ENCODE data around the gene SIX4. TPM values are rescaled to one million over a fixed set of nuclear protein-coding genes. Genes with fewer than 3 reads are reported as not detected.

SIX4 gene
- total RNA-seq, 1 experiment from 2014 or later, result 26.5 TPM

DNA sequence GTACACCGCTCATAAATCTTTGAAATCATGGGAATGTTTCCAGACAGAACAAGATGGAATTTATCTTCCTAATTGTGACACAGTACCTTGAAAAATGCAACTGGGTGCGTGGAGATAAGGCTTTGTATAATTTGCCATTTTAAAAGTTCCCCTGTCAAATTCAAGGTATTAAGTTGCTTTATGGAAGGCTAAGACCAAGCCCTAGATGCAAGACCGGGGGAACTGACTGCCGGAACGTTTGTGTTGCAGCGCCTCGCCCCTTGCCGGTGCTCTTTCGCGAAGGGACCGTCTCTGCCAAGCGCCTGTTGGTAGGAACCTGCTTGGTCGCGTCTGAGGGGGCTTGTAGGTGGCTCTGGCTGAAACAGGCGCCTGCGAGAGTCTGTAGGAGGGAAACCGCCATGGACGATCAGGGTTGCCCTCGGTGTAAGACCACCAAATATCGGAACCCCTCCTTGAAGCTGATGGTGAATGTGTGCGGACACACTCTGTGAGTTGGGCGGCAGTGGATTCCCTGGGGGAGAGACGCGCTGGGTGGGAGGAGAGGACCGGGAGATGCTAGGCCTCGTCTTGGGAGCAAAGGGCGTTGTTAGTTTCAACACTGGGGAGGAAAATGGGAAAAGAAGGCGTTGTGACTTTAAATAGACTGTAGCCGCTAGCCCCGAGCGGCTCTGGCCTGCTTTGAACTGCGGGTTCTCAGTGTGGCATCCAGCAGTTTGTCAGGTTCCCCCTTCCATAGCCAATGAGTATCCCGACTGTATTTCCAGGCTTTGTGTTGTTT is 10.5 kb upstream of the SIX4 start, which contains the start of gene MNAT1:
Gene MNAT1, plus strand, starts transcription at position 297 of the 778 bp plus-strand sequence. Its CDS starts 102 bp downstream, at position 399.
- H4K91ac ChIP-seq (ENCODE audit: insufficient read length, low read depth, low read length), result no peak within 1 kb of the TSS
- Mint-ChIP-seq H3K4me1 (peaks cover 11 to 17% of the 10 kb centered on the region in 2 experiments), H3K27ac (peak within 1 kb of the TSS; percentile 98 to 99 (median 98)), H3K9me3 (no peaks in the 10 kb centered on the region; a peak in 1 of 5 replicates), H3K27me3 (ENCODE audit: low read depth) (peaks cover 7% of the 10 kb centered on the region), H3K36me3 (ENCODE audit: insufficient read depth in 1 of 3, low read depth in 3 of 3) (peaks cover 0 to 3% (median 0%) of the 10 kb centered on the region in 3 experiments; a peak in 2 of 7 replicates), H3K4me3 (peak within 1 kb of the TSS; percentile 98)
- H4K8ac ChIP-seq (replicated peaks; ENCODE audit: insufficient read length, low read depth, low read length), result peak within 1 kb of the TSS; percentile 3
- H2BK5ac ChIP-seq (ENCODE audit: insufficient read length, low read length), result no peak within 1 kb of the TSS
- peaks cover 7% of the 10 kb centered on the region; the same call in 1 of the 2 replicates for H3K79me2 ChIP-seq (ENCODE audit: insufficient read depth, low read length)
- H3K4me2 ChIP-seq (ENCODE audit: insufficient read depth, insufficient read length, low read length), result peak within 1 kb of the TSS; percentile 55
- no peak within 1 kb of the TSS for H3K23ac ChIP-seq (ENCODE audit: insufficient read length, low read depth, low read length)
- no peak within 1 kb of the TSS for H3K56ac ChIP-seq (ENCODE audit: insufficient read length, low read depth, low read length)
- no peak within 1 kb of the TSS for H3K18ac ChIP-seq (ENCODE audit: insufficient read length, low read depth, low read length)
- H3K27me3 ChIP-seq (ENCODE audit: insufficient read depth, low read length), result no peaks in the 10 kb centered on the region
- TF ChIP-seq, protein P1, sequence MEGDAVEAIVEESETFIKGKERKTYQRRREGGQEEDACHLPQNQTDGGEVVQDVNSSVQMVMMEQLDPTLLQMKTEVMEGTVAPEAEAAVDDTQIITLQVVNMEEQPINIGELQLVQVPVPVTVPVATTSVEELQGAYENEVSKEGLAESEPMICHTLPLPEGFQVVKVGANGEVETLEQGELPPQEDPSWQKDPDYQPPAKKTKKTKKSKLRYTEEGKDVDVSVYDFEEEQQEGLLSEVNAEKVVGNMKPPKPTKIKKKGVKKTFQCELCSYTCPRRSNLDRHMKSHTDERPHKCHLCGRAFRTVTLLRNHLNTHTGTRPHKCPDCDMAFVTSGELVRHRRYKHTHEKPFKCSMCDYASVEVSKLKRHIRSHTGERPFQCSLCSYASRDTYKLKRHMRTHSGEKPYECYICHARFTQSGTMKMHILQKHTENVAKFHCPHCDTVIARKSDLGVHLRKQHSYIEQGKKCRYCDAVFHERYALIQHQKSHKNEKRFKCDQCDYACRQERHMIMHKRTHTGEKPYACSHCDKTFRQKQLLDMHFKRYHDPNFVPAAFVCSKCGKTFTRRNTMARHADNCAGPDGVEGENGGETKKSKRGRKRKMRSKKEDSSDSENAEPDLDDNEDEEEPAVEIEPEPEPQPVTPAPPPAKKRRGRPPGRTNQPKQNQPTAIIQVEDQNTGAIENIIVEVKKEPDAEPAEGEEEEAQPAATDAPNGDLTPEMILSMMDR (conservative IDR thresholded peaks at IDR 0.05), result no peak
- no peak within 1 kb of the TSS for H2BK120ac ChIP-seq (ENCODE audit: low read depth, low read length, poor library complexity, severe bottlenecking)
- H2BK20ac ChIP-seq (ENCODE audit: low read depth, low read length, poor library complexity, severe bottlenecking), result no peak within 1 kb of the TSS
- peak within 1 kb of the TSS; percentile 90 for H3K9ac ChIP-seq (ENCODE audit: extremely low read depth, insufficient read length, low read length)
- H4K20me1 ChIP-seq (ENCODE audit: control insufficient read depth, insufficient read depth, insufficient read length), result no peaks in the 10 kb centered on the region
- DNase-seq, result peak; percentile 88
- no peak within 1 kb of the TSS for H3K4ac ChIP-seq (ENCODE audit: low read depth, low read length)
- peaks cover 3% of the 10 kb centered on the region for H3K23me2 ChIP-seq (ENCODE audit: insufficient read length, low read depth, low read length, poor library complexity, severe bottlenecking)
- no peak within 1 kb of the TSS for H2AFZ ChIP-seq (ENCODE audit: low read length)
- no peaks in the 10 kb centered on the region for H3K4me1 ChIP-seq (ENCODE audit: insufficient read depth, low read length)
- no CpG with 5 or more reads among the region's 33 CpGs for WGBS (ENCODE audit: extremely low coverage, insufficient read length, low lambda C conversion rate)
- H3T11ph ChIP-seq (ENCODE audit: low read length), result no peak within 1 kb of the TSS
- no peak within 1 kb of the TSS for H2BK15ac ChIP-seq (ENCODE audit: low read depth, low read length)
- no peak within 1 kb of the TSS for H4K5ac ChIP-seq (ENCODE audit: insufficient read length, low read depth, low read length)
- H3K27ac ChIP-seq (ENCODE audit: insufficient read length, low read depth, low read length), result no peak within 1 kb of the TSS
- H2BK12ac ChIP-seq (ENCODE audit: insufficient read length, low read depth, low read length), result no peak within 1 kb of the TSS
- H3K9me3 ChIP-seq (ENCODE audit: control insufficient read depth, low read depth, low read length), result no peaks in the 10 kb centered on the region
- H3K79me1 ChIP-seq (ENCODE audit: insufficient read depth, low read depth, low read length, poor library complexity, severe bottlenecking), result no peaks in the 10 kb centered on the region
- peak within 1 kb of the TSS; percentile 66; the same call in 1 of the 2 replicates for H3K14ac ChIP-seq (ENCODE audit: insufficient read depth, low read length)
- no peak within 1 kb of the TSS for H2AK5ac ChIP-seq (ENCODE audit: insufficient read length, low read length)
